Sigmoid colon (tissue), 4 donors: Measurements from ENCODE around the gene FCAMR.

Source experiments
- EP300 ChIP-seq, 4 donors: sonication (generic); formaldehyde crosslinking; IDR thresholded peaks; one replicate each; pipeline ENCODE4 v1.6.1; 2017; ENCODE audit warnings: antibody characterized with exemption in 4 of 4
- POLR2A ChIP-seq, 2 donors: fragments of 450-650 bp; IDR thresholded peaks; one replicate each; pipeline ENCODE4 v1.6.1; 2016; ENCODE audit warnings: antibody characterized with exemption in 2 of 2, mild to moderate bottlenecking in 2 of 2, moderate library complexity in 2 of 2
- POLR2AphosphoS5 ChIP-seq, 4 donors: sonication (generic); formaldehyde crosslinking; IDR thresholded peaks; one replicate each; pipeline ENCODE4 v1.6.1; 2017; ENCODE audit warnings: antibody characterized with exemption in 4 of 4
- TF ChIP-seq, protein P1 (sequence below), 4 experiments: fragments of 450-650 bp in 3 of 4; fragments of 200-600 bp in 1 of 4; IDR thresholded peaks; one replicate each; pipeline ENCODE4 v1.5.1; 2016 to 2019; ENCODE audit warnings: antibody characterized with exemption in 4 of 4, mild to moderate bottlenecking in 3 of 4, moderate library complexity in 2 of 4

- TF ChIP-seq, protein P1, sequence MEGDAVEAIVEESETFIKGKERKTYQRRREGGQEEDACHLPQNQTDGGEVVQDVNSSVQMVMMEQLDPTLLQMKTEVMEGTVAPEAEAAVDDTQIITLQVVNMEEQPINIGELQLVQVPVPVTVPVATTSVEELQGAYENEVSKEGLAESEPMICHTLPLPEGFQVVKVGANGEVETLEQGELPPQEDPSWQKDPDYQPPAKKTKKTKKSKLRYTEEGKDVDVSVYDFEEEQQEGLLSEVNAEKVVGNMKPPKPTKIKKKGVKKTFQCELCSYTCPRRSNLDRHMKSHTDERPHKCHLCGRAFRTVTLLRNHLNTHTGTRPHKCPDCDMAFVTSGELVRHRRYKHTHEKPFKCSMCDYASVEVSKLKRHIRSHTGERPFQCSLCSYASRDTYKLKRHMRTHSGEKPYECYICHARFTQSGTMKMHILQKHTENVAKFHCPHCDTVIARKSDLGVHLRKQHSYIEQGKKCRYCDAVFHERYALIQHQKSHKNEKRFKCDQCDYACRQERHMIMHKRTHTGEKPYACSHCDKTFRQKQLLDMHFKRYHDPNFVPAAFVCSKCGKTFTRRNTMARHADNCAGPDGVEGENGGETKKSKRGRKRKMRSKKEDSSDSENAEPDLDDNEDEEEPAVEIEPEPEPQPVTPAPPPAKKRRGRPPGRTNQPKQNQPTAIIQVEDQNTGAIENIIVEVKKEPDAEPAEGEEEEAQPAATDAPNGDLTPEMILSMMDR (IDR thresholded peaks at IDR 0.05), result no peak
- no peak for TF ChIP-seq POLR2A (IDR thresholded peaks at IDR 0.05)
- TF ChIP-seq POLR2AphosphoS5 (IDR thresholded peaks at IDR 0.05), result no peak
- no peak for TF ChIP-seq EP300 (IDR thresholded peaks at IDR 0.05)
Measured at GRCh38 chr1:206923009-206923960, 47.0 kb downstream of the FCAMR start.
